GM19025 (cell line): ENCODE results near the gene CTAG1B.
"Not testable (repeated sequence)": the region's sequence is repeated elsewhere in the genome, so short reads cannot be mapped to it uniquely, and the experiment has no call there.

ENCODE experiments used
- ATAC-seq: cut with Tn5 transposase; IDR thresholded peaks from one replicate; pipeline ENCODE4 v1.9.1; 2021; ENCODE audit warnings: mild to moderate bottlenecking, low read depth, moderate library complexity; ENCODE audit not compliant: unreplicated experiment

CTAG1B gene

DNA sequence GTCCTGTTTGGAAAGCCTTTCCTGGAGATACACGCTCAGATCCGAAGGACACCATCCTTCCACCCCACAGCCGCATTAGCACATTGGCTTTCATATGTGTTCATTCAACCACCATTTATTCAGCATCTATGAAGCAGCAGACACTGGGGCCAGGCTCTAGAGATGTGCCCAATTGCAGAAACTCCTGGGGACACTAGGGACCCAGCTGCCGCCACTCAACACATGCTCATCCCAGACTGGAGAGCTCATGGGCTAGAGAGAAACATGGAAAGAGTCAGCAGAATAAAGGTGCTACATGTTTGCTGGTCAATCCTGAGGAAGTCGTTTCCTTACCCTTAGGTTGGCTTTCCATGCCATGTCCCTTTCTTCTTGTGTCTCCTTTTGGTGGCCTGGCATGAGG is 26.6 kb downstream of the CTAG1B start:
- ATAC-seq: no peak

- not testable (repeated sequence) for ATAC-seq
Measured at GRCh38 chrX:154590415-154590814, 28.7 kb downstream of the CTAG1B start.

DNA sequence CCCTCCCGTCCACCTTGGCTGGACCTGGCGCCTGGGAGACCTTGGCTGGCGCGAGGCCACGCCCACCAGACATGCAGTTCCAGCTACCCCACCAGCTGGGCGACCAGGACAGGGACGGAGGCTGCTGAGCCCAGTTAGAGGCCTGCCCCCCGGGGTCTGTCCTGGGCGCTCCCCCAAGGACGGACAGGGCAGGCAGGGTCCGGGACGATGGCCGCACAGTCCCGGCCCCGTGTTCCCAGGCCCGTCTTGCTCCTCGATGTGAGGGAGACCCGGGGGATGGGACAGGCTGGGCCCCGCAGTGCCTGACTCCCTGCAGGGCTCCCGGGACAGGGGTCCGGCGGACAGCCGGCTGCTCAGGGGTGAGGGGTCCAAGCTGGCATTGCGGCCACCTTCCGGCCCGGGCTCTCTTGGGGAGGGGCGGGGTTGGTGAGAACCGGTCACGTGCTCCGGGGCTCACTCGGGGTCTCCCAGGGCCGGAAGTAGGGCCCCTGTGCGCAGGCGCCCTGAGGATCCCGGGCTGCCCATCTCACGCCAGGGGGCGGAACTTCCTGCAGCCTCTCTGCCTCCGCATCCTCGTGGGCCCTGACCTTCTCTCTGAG is 34.4 kb downstream of the CTAG1B start, which contains the start of gene CTAG1A:
Gene CTAG1A (plus strand): TSS at position 549 of the 599 bp plus-strand sequence. CDS start 74 bp downstream, outside the sequence.
- ATAC-seq: not testable (repeated sequence)

GRCh38 chrX:154582994-154583393 is 36.1 kb downstream of the CTAG1B start:
- not testable (repeated sequence) for ATAC-seq

DNA sequence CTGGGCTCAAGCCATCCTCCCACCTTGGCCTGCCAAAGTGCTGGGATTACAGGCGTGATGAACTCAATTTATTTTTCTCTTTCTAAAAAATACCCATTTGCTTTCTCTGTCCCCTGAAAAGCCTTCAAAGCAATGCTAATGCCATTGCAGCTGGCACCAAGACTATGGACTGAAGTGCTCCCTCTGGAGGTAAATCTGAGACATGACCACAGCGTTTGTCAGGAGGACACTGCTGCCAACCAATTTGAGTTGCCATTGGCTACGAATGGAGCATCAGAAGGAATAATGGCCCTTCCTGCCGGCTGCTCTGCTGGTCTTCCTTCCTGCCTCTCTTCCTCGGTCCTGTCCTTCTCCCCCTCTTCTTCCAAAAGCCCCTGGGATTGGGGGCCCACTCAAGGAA is 44.0 kb downstream of the CTAG1B start:
- ATAC-seq: not testable (repeated sequence)

DNA sequence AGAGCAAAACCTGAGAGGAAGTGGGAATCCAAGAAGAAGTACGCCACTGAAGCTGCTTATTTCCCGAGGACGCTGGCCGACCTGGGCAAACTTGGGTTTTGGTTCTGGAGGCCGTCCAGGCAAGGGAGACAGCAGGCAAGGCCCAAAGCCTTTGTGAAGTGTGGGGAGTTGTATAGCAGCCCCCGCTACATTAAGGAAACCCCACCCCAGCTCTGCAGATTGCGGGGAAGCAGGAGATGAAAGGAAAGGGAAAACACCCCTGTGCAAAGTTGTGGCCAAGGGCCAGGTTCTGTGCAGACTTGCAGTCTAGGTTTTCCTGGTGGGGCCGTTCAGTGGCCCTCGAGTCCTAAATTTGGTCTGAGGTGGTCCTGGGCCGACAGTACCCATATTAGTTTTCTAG is 46.0 kb downstream of the CTAG1B start:
- not testable (repeated sequence) for ATAC-seq

- not testable (repeated sequence) for ATAC-seq
Measured at GRCh38 chrX:154570361-154570760, 48.7 kb downstream of the CTAG1B start.
